ENCODE results near the gene RSPO3. TPM values are rescaled to one million over a fixed set of nuclear protein-coding genes. Genes with fewer than 3 reads are reported as not detected.

The RSPO3 gene
- polyA plus RNA-seq, 2 of the 4 experiments (the other 2 are of a cell fraction) = 32.4 to 128 TPM

DNA sequence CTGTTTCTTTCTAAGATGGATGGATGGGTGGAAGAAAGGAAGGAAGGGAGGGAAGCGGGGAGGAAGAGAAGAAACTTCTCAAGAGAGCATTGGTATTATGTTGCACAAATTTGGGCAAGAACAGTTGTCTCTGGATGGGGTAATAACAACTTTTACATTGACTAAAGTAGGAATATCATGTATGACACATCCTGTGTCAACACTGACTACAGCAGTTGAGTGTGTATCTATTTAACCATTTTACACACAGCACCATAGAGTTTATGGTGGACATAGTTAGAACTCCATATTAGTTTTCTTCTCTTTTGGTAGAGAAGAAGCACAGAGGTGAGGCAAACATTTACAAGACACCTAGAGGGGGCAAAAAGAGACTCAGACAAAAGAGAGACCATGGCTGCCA is 103.9 kb downstream of the RSPO3 start:
- H3K4me2 ChIP-seq = no peak overlapping the region
- no peaks in the 10 kb centered on the region; the same call in 2 of the 3 replicates for H3K4me1 ChIP-seq
- 65% methylated on average over 1 of the region's 1 CpG for WGBS (ENCODE audit: missing lambda C conversion rate)
- CTCF ChIA-PET = no interaction called here
- POLR2A ChIA-PET = no interaction called here
- FAIRE-seq = no peak
- H3K27ac ChIP-seq = no peak overlapping the region
- no peak overlapping the region for H3K4me3 ChIP-seq
- DNase-seq (ENCODE audit: low read depth in 1 of 2, low spot score in 1 of 2) = no peak
- no peak for ATAC-seq
- TF ChIP-seq JUNB (IDR thresholded peaks at IDR 0.05) = no peak
- TF ChIP-seq HOXB13 (CRISPR knock-in tag; IDR thresholded peaks at IDR 0.05; ENCODE audit: low read depth) = no peak
- TF ChIP-seq CBX2 (IDR thresholded peaks at IDR 0.05; ENCODE audit: borderline replicate concordance, low read depth) = no peak
- TF ChIP-seq, protein P1, sequence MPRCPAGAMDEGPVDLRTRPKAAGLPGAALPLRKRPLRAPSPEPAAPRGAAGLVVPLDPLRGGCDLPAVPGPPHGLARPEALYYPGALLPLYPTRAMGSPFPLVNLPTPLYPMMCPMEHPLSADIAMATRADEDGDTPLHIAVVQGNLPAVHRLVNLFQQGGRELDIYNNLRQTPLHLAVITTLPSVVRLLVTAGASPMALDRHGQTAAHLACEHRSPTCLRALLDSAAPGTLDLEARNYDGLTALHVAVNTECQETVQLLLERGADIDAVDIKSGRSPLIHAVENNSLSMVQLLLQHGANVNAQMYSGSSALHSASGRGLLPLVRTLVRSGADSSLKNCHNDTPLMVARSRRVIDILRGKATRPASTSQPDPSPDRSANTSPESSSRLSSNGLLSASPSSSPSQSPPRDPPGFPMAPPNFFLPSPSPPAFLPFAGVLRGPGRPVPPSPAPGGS (IDR thresholded peaks at IDR 0.05) = no peak
- TF ChIP-seq, protein P2, sequence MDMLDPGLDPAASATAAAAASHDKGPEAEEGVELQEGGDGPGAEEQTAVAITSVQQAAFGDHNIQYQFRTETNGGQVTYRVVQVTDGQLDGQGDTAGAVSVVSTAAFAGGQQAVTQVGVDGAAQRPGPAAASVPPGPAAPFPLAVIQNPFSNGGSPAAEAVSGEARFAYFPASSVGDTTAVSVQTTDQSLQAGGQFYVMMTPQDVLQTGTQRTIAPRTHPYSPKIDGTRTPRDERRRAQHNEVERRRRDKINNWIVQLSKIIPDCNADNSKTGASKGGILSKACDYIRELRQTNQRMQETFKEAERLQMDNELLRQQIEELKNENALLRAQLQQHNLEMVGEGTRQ (IDR thresholded peaks at IDR 0.05) = no peak
- TF ChIP-seq CBX8 (IDR thresholded peaks at IDR 0.05) = no peak
- no peak for TF ChIP-seq FOSL2 (IDR thresholded peaks at IDR 0.05)
- TF ChIP-seq FOSL2 (CRISPR knock-in tag; IDR thresholded peaks at IDR 0.05) = no peak
- TF ChIP-seq NR3C1 (IDR thresholded peaks at IDR 0.05) = no peak
- TF ChIP-seq, protein P3, sequence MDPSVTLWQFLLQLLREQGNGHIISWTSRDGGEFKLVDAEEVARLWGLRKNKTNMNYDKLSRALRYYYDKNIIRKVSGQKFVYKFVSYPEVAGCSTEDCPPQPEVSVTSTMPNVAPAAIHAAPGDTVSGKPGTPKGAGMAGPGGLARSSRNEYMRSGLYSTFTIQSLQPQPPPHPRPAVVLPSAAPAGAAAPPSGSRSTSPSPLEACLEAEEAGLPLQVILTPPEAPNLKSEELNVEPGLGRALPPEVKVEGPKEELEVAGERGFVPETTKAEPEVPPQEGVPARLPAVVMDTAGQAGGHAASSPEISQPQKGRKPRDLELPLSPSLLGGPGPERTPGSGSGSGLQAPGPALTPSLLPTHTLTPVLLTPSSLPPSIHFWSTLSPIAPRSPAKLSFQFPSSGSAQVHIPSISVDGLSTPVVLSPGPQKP (IDR thresholded peaks at IDR 0.05; ENCODE audit: low read depth, low read length) = no peak
- no peak for TF ChIP-seq TP53 (CRISPR knock-in tag; IDR thresholded peaks at IDR 0.05)
- TF ChIP-seq, protein P4, sequence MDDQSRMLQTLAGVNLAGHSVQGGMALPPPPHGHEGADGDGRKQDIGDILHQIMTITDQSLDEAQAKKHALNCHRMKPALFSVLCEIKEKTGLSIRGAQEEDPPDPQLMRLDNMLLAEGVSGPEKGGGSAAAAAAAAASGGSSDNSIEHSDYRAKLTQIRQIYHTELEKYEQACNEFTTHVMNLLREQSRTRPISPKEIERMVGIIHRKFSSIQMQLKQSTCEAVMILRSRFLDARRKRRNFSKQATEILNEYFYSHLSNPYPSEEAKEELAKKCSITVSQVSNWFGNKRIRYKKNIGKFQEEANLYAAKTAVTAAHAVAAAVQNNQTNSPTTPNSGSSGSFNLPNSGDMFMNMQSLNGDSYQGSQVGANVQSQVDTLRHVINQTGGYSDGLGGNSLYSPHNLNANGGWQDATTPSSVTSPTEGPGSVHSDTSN (IDR thresholded peaks at IDR 0.05) = no peak
- no peak for TF ChIP-seq ZNF302 (CRISPR knock-in tag; IDR thresholded peaks at IDR 0.05)
- TF ChIP-seq RAD21 (conservative IDR thresholded peaks at IDR 0.05 in 1 of 2, IDR thresholded peaks at IDR 0.05 in 1 of 2) = no peak
- no peak for TF ChIP-seq NPAS2 (CRISPR knock-in tag; IDR thresholded peaks at IDR 0.05; ENCODE audit: borderline replicate concordance)
- no peak for TF ChIP-seq JUN (IDR thresholded peaks at IDR 0.05)
- TF ChIP-seq MYC (IDR thresholded peaks at IDR 0.05; ENCODE audit: borderline replicate concordance, low read length) = no peak
- no peak for TF ChIP-seq FOSB (CRISPR knock-in tag; IDR thresholded peaks at IDR 0.05)
- TF ChIP-seq MAFK (IDR thresholded peaks at IDR 0.05; ENCODE audit: partially characterized antibody) = no peak
- H3K9me3 ChIP-seq = no peaks in the 10 kb centered on the region

DNA sequence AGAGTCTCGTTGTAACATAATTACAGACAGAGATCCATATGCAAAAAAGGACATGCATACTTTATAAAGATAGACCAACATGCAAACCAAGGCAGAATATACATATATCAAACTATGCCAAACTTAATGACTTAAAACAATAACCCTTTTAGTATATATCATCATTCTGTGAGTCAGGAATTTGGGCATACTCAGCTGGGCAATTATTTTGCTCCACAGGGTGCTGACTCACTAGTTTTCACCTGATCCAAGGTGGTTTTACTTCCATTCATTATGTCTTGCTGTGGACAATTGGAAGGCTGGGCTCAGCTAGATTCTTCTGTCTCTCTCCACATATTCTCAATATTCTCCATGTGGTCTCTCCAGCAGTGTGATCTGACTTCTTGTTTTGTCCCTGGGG is 107.0 kb downstream of the RSPO3 start:
- Histone ChIP-seq H3K4me3 (no peak overlapping the region), H3K4me2 (no peak overlapping the region), H3K4me1 (no peaks in the 10 kb centered on the region), H3K9me3 (no peaks in the 10 kb centered on the region), H3K27ac (no peak overlapping the region)
- POLR2A ChIA-PET = no interaction called here
- ATAC-seq (no peak), DNase-seq (ENCODE audit: low read depth in 1 of 2, low spot score in 1 of 2) (no peak), FAIRE-seq (no peak)
- CTCF ChIA-PET = interaction anchor here (1.1 kb wide), 1 partner anchor 41 kb away, joined by 4 read pairs; the partner anchor contains the start of gene RNF146
- 5% methylated on average over 1 of the region's 1 CpG for WGBS (ENCODE audit: missing lambda C conversion rate)
- TF ChIP-seq, protein P5, sequence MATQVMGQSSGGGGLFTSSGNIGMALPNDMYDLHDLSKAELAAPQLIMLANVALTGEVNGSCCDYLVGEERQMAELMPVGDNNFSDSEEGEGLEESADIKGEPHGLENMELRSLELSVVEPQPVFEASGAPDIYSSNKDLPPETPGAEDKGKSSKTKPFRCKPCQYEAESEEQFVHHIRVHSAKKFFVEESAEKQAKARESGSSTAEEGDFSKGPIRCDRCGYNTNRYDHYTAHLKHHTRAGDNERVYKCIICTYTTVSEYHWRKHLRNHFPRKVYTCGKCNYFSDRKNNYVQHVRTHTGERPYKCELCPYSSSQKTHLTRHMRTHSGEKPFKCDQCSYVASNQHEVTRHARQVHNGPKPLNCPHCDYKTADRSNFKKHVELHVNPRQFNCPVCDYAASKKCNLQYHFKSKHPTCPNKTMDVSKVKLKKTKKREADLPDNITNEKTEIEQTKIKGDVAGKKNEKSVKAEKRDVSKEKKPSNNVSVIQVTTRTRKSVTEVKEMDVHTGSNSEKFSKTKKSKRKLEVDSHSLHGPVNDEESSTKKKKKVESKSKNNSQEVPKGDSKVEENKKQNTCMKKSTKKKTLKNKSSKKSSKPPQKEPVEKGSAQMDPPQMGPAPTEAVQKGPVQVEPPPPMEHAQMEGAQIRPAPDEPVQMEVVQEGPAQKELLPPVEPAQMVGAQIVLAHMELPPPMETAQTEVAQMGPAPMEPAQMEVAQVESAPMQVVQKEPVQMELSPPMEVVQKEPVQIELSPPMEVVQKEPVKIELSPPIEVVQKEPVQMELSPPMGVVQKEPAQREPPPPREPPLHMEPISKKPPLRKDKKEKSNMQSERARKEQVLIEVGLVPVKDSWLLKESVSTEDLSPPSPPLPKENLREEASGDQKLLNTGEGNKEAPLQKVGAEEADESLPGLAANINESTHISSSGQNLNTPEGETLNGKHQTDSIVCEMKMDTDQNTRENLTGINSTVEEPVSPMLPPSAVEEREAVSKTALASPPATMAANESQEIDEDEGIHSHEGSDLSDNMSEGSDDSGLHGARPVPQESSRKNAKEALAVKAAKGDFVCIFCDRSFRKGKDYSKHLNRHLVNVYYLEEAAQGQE (IDR thresholded peaks at IDR 0.05) = no peak
- TF ChIP-seq BHLHE40 (IDR thresholded peaks at IDR 0.05; ENCODE audit: low read depth, low read length) (no peak), FOSB (CRISPR knock-in tag; IDR thresholded peaks at IDR 0.05) (no peak), CBX8 (IDR thresholded peaks at IDR 0.05) (no peak), POLR2A (IDR thresholded peaks at IDR 0.05; ENCODE audit: low read length) (no peak), HEYL (CRISPR knock-in tag; IDR thresholded peaks at IDR 0.05) (no peak), HDAC2 (IDR thresholded peaks at IDR 0.05) (no peak), MAZ (IDR thresholded peaks at IDR 0.05; ENCODE audit: borderline replicate concordance, low read depth, low read length) (no peak), CHD2 (IDR thresholded peaks at IDR 0.05; ENCODE audit: low read length, partially characterized antibody) (no peak), SMC3 (IDR thresholded peaks at IDR 0.05) (no peak), RARB (CRISPR knock-in tag; IDR thresholded peaks at IDR 0.05) (no peak), MAFK (IDR thresholded peaks at IDR 0.05; ENCODE audit: partially characterized antibody) (no peak)
- TF ChIP-seq, protein P6, sequence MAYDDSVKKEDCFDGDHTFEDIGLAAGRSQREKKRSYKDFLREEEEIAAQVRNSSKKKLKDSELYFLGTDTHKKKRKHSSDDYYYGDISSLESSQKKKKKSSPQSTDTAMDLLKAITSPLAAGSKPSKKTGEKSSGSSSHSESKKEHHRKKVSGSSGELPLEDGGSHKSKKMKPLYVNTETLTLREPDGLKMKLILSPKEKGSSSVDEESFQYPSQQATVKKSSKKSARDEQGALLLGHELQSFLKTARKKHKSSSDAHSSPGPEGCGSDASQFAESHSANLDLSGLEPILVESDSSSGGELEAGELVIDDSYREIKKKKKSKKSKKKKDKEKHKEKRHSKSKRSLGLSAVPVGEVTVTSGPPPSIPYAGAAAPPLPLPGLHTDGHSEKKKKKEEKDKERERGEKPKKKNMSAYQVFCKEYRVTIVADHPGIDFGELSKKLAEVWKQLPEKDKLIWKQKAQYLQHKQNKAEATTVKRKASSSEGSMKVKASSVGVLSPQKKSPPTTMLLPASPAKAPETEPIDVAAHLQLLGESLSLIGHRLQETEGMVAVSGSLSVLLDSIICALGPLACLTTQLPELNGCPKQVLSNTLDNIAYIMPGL (CRISPR knock-in tag; IDR thresholded peaks at IDR 0.05; ENCODE audit: borderline replicate concordance) = no peak
- TF ChIP-seq, protein P1 (IDR thresholded peaks at IDR 0.05) = no peak
